PC-9 (cell line): Measurements from ENCODE around the gene KIF5C. TPM values are rescaled to one million over a fixed set of nuclear protein-coding genes. Genes with fewer than 3 reads are reported as not detected.

Source experiments
- BruUV-seq: library from RNA; stranded (reverse); fragments of 400-500 nt; replicated peaks from 2 replicates; lab custom pipeline; 2021; lab: Mats Ljungman, UMichigan
- CTCF ChIA-PET: fragments of 300-600 bp; sonication (Branson Sonifier 250); formaldehyde crosslinking; loops from one replicate; lab custom pipeline; 2022; ENCODE audit warnings: antibody characterized with exemption; lab: Charles Lee
- POLR2A ChIA-PET: fragments of 300-600 bp; sonication (Branson Sonifier 250); formaldehyde crosslinking; loops from one replicate; lab custom pipeline; 2022; ENCODE audit warnings: antibody characterized with exemption; ENCODE audit not compliant: unreplicated experiment; lab: Charles Lee
- DNase-seq, 2 experiments: peaks; one replicate each; pipeline versions ENCODE4 v3.0.0 to v3.0.0-alpha.2; 2015 to 2022; ENCODE audit warnings: mixed read lengths in 1 of 2
- H2AFZ ChIP-seq: fragments of 200-600 bp; sonication (generic); 2 replicates; pipeline ENCODE4 v1.8.1; 2017; ENCODE audit warnings: antibody characterized with exemption
- H3F3A ChIP-seq: fragments of 200-600 bp; sonication (generic); 2 replicates; pipeline ENCODE4 v1.8.1; 2017; ENCODE audit warnings: antibody characterized with exemption, mild to moderate bottlenecking, low read depth; ENCODE audit not compliant: insufficient read depth
- H3K27ac ChIP-seq: fragments of 200-600 bp; sonication (generic); 2 replicates; pipeline ENCODE4 v1.6.1; 2016; ENCODE audit warnings: mixed run types
- H3K27me3 ChIP-seq: fragments of 200-600 bp; sonication (generic); 2 replicates; pipeline ENCODE4 v1.6.1; 2016; ENCODE audit warnings: low read depth, mixed run types; ENCODE audit not compliant: insufficient read depth
- H3K36me3 ChIP-seq: fragments of 200-600 bp; sonication (generic); 2 replicates; pipeline ENCODE4 v1.6.1; 2016; ENCODE audit warnings: low read depth, mixed run types
- H3K4me1 ChIP-seq: fragments of 200-600 bp; sonication (generic); replicated peaks from 2 replicates; pipeline ENCODE4 v1.6.1; 2016; ENCODE audit warnings: mixed run types; ENCODE audit not compliant: insufficient read depth
- H3K4me2 ChIP-seq: fragments of 200-600 bp; sonication (generic); 2 replicates; pipeline ENCODE4 v1.6.1; 2017; ENCODE audit warnings: mixed run types
- H3K4me3 ChIP-seq: fragments of 200-600 bp; sonication (generic); 2 replicates; pipeline ENCODE4 v1.6.1; 2016; ENCODE audit warnings: mixed run types
- H3K79me2 ChIP-seq: fragments of 200-600 bp; sonication (generic); 2 replicates; pipeline ENCODE4 v1.6.1; 2017; ENCODE audit warnings: low read depth, mixed run types
- H3K9me2 ChIP-seq: fragments of 200-600 bp; sonication (generic); 2 replicates; pipeline ENCODE4 v1.8.1; 2017; ENCODE audit warnings: mild to moderate bottlenecking; ENCODE audit not compliant: insufficient read depth
- H3K9me3 ChIP-seq: fragments of 200-600 bp; sonication (generic); 2 replicates; pipeline ENCODE4 v1.8.1; 2016; ENCODE audit warnings: low read depth; ENCODE audit not compliant: insufficient read depth
- H4K20me1 ChIP-seq: fragments of 200-600 bp; sonication (generic); 2 replicates; pipeline ENCODE4 v1.8.1; 2017; ENCODE audit not compliant: insufficient read depth
- EZH2 ChIP-seq: fragments of 200-600 bp; sonication (generic); IDR thresholded peaks from 2 replicates; pipeline ENCODE4 v1.8.0; 2017; ENCODE audit warnings: antibody characterized with exemption, low read depth
- intact Hi-C: fragments of 100-400 bp; cut with micrococcal nuclease; formaldehyde crosslinking; loops from one replicate; pipeline ENCODE4 v1.10.0; 2022; ENCODE audit not compliant: unreplicated experiment
- total RNA-seq: library from RNA; stranded (reverse); gene quantifications from 2 replicates; pipeline ENCODE4 v1.2.3, GENCODE V29; 2021
- TF ChIP-seq, protein P1 (sequence below): fragments of 200-600 bp; sonication (generic); conservative IDR thresholded peaks from 2 replicates; pipeline ENCODE4 v1.6.1; 2017; ENCODE audit warnings: mixed run types, antibody characterized with exemption, mild to moderate bottlenecking, moderate library complexity

KIF5C gene
- total RNA-seq, 1 experiment from 2014 or later = 0.07 TPM

DNA sequence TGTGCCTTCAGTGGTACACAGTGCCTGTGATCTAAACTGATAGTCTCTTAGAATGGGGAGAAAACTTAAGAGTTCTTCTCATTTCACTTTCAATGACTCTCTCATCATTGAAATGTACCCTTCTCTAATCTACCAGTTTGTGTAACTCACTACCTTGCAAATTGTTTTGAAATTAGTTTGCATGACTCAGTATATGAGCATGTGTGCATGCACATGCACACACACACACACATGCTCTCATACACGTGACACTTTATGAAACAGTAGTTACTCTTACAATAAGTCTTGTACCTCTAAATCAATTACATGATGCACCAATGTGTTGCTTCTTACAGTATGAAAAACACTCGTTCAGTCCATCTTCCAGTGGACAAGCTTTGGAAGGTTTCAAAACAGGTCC is 174.1 kb downstream of the KIF5C start:
- Histone ChIP-seq H3K4me3 (no peak overlapping the region), H3F3A (no peaks in the 10 kb centered on the region), H3K4me2 (no peak overlapping the region), H3K4me1 (no peaks in the 10 kb centered on the region; the same call in 1 of the 2 replicates), H3K36me3 (0 out of 2 replicates have a peak, but pooled peaks cover 4% of the 10 kb centered on the region), H3K9me3 (no peaks in the 10 kb centered on the region), H3K79me2 (peaks cover 65% of the 10 kb centered on the region), H4K20me1 (no peaks in the 10 kb centered on the region), H3K9me2 (no peaks in the 10 kb centered on the region), H3K27ac (no peak overlapping the region), H2AFZ (no peak overlapping the region), H3K27me3 (no peaks in the 10 kb centered on the region)
- intact Hi-C loops = no loop called here
- ChIA-PET CTCF (no interaction called here), POLR2A (no interaction called here)
- TF ChIP-seq EZH2 = no peak
- TF ChIP-seq, protein P1, sequence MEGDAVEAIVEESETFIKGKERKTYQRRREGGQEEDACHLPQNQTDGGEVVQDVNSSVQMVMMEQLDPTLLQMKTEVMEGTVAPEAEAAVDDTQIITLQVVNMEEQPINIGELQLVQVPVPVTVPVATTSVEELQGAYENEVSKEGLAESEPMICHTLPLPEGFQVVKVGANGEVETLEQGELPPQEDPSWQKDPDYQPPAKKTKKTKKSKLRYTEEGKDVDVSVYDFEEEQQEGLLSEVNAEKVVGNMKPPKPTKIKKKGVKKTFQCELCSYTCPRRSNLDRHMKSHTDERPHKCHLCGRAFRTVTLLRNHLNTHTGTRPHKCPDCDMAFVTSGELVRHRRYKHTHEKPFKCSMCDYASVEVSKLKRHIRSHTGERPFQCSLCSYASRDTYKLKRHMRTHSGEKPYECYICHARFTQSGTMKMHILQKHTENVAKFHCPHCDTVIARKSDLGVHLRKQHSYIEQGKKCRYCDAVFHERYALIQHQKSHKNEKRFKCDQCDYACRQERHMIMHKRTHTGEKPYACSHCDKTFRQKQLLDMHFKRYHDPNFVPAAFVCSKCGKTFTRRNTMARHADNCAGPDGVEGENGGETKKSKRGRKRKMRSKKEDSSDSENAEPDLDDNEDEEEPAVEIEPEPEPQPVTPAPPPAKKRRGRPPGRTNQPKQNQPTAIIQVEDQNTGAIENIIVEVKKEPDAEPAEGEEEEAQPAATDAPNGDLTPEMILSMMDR = no peak
- no TSS peak for BruUV-seq
- DNase-seq = no peak

DNA sequence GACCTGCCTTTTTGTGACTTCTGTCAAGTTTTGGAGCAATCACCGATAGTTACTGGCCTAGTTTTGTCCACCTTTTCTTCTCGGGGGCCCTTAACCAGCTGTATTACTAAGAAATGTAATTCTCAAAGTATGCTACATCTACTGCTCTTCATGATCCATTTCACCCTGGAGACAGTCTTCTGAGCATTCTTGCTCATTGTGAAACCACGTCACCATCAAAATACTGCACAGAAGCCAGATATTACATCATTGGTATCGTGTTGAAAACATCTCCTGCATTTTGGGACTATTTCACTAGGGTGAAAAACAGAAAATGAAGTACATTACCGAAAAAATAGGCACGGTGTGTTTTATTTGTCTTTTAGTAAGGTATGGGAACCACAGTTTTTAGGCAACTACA is 175.2 kb downstream of the KIF5C start:
- no peak overlapping the region for H3K4me3 ChIP-seq
- peaks cover 62% of the 10 kb centered on the region for H3K79me2 ChIP-seq
- no TSS peak for BruUV-seq
- no peaks in the 10 kb centered on the region; the same call in 1 of the 2 replicates for H3K4me1 ChIP-seq
- no peaks in the 10 kb centered on the region for H3F3A ChIP-seq
- peaks cover 4% of the 10 kb centered on the region; the same call in 1 of the 2 replicates for H3K36me3 ChIP-seq
- CTCF ChIA-PET = interaction anchor here (0.5 kb wide), 1 partner anchor 341 kb away, joined by 3 read pairs; no protein-coding TSS in a partner anchor
- POLR2A ChIA-PET = no interaction called here
- H2AFZ ChIP-seq = no peak overlapping the region
- DNase-seq = no peak
- no peaks in the 10 kb centered on the region for H4K20me1 ChIP-seq
- TF ChIP-seq, protein P1 = no peak
- no peak for TF ChIP-seq EZH2
- intact Hi-C loops = no loop called here
- no peak overlapping the region for H3K4me2 ChIP-seq
- no peaks in the 10 kb centered on the region for H3K9me2 ChIP-seq
- no peaks in the 10 kb centered on the region for H3K9me3 ChIP-seq
- H3K27me3 ChIP-seq = no peaks in the 10 kb centered on the region
- no peak overlapping the region for H3K27ac ChIP-seq

DNA sequence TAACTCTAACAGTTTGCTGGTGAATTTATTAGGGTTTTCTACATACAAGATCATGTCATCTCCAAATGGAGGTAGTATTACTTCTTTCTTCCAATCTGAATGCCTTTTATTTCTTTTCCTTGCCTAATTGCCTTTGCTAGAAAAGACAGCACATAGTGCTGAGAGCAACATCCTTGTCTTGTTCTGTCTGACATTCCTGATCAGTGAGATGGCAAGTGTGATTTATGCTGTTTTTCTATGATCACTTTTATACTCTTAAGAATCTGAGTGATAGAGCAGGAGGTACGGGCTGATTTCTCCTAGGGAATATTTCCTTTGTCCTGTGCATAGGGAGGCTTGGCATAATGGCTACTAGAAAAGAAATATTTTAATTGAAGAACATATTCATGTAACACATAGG is 180.7 kb downstream of the KIF5C start:
- no TSS peak for BruUV-seq
- no peak for DNase-seq
- no peaks in the 10 kb centered on the region for H3K9me2 ChIP-seq
- no peak overlapping the region for H3K4me2 ChIP-seq
- peaks cover 8% of the 10 kb centered on the region; the same call in 1 of the 2 replicates for H3K4me1 ChIP-seq
- H3F3A ChIP-seq = no peaks in the 10 kb centered on the region
- H3K27me3 ChIP-seq = no peaks in the 10 kb centered on the region
- ChIA-PET POLR2A (no interaction called here), CTCF (no interaction called here)
- H3K36me3 ChIP-seq = peaks cover 6% of the 10 kb centered on the region; the same call in 1 of the 2 replicates
- no peaks in the 10 kb centered on the region for H4K20me1 ChIP-seq
- H2AFZ ChIP-seq = no peak overlapping the region
- TF ChIP-seq EZH2 = no peak
- TF ChIP-seq, protein P1 = no peak
- no peak overlapping the region for H3K4me3 ChIP-seq
- H3K79me2 ChIP-seq = peaks cover 31% of the 10 kb centered on the region
- no peak overlapping the region for H3K27ac ChIP-seq
- intact Hi-C loops = no loop called here
- no peaks in the 10 kb centered on the region for H3K9me3 ChIP-seq
